GM21717 (cell line): Measurements from ENCODE around the gene FRMD6.
"Not testable (repeated sequence)": the region's sequence is repeated elsewhere in the genome, so short reads cannot be mapped to it uniquely, and the experiment has no call there.

Source experiments
- ATAC-seq: cut with Tn5 transposase; IDR thresholded peaks from one replicate; pipeline ENCODE4 v1.9.1; 2021; ENCODE audit warnings: mild to moderate bottlenecking, moderate library complexity; ENCODE audit not compliant: unreplicated experiment

The FRMD6 gene

DNA sequence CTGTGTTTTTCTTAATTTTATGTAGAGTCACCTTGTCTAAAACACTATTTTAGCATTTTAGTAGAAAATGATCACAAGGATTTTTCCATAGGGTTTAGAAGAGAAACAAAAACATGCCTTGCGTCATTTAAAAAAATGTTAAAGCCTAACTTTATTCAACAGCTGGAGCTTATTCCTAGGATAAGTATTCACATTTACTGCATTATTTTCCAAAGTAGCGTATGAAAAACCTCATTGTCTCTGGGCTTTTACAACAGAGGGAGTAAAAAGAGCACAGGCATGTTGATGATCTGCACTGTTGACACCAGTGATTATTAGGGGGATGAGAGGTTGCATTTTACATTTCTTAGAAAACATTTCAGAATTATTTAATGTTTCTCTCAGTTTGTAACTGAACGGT, 66.1 kb downstream of the FRMD6 start:
- no peak for ATAC-seq

DNA sequence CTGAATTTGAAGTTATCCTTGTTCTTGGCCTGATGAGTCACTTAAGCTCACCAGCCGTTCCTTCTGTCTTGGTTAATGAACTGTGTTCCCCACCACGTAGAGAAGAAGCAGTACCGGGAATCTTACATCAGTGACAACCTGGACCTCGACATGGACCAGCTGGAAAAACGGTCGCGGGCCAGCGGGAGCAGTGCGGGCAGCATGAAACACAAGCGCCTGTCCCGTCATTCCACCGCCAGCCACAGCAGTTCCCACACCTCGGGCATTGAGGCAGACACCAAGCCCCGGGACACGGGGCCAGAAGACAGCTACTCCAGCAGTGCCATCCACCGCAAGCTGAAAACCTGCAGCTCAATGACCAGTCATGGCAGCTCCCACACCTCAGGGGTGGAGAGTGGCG, 68.2 kb downstream of the FRMD6 start:
- ATAC-seq: no peak

DNA sequence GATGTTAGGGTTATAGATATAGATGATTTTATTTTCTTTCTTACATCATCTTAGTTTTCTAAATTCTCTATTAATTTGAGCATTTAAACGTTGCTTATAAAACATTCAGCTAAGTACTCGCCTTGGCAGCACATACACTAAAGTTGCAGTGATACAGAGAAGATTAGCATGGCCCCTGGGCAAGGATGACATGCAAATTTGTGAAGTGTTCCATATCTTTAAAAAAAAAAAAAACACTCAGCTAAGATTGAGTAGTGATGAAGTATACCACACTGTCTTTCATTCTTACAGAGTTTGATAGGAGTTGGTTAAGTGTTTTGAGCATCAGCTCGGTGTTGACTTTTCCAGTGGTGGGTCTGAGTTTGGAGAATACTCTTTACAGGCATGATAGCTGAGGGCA, 72.3 kb downstream of the FRMD6 start:
- ATAC-seq: no peak

DNA sequence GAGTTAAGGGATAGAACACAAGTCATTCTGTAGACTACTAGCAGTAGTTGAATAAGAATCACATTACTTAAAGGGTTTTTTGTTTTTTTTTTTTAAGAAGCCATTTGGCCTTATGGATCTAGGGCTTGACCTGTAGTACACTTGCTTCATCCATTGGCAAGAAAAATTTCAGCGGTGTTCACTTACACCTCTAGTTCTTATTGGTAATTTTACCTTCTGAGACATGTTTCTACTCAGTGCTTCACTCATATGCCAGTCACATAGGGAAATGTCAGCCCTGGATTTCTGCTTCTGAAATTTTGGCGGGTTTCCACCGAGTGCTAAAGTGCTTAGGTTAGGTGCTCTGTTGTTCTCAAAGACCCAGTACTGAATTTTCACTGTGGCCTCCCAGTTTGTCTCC, 72.9 kb downstream of the FRMD6 start:
- ATAC-seq: no peak

DNA sequence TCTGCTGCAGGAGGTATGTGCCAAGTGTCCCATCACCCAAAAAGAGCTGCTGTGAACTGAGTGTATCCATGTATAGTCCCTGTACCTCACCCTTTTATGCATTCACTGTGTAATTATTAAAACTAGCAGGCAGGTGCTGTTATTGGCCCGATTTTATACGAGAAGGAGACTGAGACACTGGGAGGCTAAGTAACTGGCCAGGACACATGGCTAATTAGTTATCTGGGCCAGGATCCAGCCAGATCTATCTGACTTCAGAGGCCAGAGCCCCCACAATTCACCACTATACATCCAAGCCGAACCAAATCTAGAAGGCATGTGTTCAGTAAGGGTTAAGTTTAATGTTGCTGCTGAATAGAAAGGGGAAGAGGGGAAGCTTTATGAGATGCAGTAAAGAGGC, 73.4 kb downstream of the FRMD6 start:
- ATAC-seq: no peak

DNA sequence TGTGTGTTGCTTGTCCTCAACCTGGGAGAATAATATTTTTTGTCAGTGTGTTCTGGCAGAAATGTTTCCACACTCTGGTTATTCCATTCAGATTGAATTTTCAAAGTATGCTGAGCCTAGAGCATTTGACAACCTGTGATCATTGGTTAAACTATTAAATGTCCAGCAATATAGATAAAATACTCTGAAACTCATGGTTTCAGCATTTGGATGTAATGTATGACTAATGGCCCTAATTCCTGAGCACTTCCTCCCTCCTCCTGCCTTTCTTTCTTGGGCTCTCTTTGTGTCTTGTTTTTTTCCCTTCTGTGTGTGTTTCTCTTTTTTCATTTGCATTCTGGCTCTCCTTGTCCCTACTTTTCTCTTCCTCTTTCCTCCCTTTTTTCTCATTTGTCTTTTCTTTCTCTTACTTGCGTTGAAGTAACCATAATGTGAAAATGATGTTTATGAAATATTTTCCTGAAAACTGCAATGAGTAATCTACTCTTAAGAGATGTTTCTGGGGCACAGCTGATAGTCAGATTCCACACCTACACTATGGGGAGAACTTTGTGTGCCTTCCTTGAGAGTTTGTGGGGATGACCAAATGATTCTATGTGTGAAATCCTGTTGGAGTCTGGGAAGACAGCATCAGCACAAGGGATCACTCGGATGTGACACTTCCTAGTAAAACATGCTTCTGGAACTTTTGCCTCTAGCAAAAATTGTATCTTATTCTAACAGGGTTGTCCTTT, 74.6 kb downstream of the FRMD6 start:
- no peak for ATAC-seq

DNA sequence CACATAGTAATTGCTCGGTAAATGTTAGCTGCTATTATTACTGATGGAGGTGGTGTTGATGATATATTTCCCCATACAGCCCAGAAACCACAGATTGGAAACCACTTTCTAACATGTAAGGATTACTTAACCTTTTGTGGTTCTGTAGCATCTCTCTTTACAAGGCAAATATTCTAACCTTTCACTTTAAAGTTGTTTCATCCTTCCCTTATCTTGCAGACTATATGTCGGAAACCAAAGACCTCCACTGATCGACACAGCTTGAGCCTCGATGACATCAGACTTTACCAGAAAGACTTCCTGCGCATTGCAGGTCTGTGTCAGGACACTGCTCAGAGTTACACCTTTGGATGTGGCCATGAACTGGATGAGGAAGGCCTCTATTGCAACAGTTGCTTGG, 75.8 kb downstream of the FRMD6 start:
- ATAC-seq: no peak

DNA sequence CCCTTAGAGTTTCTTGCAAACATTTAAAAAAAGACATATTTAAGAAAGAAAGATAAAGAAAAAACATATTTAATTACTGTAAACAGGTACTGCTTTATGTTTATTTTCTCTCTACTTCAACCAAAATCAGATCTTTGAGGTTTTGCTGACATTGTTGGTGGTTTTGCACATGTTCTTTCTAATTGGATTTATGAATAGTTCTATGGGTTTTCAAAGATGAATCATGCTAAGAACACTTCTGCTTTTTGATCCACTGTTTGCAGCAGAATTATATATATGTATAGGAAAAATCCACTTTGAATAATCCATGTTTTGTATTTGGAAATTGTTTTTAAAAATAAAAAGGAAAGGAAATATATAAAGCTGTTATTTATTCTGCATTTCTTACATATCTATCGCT, 78.4 kb downstream of the FRMD6 start:
- ATAC-seq: no peak

DNA sequence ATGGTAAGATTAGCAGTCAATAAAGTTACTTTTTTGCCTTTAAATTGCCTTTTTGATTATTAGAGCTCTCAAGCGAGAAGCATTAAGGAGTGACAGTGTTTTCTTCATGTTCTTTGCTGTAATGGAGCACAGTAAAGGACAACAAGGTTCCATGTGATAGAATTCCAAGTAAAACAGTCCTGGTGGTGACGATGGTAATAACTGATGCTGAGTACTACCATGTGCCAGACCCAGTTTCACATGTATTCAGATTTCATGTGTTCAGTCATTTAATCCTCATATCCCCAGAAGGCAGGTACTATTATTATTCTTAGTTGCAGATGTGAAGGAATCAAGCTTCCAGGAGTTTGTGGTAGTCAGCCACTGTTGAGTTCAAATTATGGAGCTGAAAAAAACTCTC, 79.0 kb downstream of the FRMD6 start:
- ATAC-seq: no peak

DNA sequence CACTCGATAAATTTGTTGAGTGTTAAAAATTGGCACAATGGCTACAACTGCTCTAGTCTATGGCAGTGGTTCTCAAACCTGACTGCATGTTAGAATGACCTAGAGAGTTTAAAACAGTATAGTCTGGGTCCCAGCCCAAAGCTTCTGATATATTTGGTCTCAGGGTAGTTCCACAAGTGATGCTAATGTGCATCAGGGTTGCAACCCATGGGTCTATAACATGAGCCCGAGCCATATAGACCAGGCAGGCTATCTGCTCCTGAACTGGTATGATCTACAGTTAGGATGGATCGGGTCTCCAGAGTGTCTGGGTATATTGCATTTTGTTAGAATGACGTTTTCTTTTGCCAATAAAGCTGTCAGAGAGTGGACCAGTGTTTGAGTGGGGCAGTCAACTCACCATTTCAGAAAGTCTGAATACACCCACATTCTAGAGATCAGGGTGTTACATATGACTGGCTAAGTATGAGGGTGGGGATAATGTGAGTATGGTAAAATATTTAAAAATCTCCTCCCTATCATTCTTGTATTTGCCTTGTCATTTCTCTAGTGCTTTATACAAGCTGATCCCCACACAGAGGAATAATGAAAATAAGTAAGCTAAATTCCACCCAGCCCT, 80.9 kb downstream of the FRMD6 start:
- ATAC-seq: no peak

DNA sequence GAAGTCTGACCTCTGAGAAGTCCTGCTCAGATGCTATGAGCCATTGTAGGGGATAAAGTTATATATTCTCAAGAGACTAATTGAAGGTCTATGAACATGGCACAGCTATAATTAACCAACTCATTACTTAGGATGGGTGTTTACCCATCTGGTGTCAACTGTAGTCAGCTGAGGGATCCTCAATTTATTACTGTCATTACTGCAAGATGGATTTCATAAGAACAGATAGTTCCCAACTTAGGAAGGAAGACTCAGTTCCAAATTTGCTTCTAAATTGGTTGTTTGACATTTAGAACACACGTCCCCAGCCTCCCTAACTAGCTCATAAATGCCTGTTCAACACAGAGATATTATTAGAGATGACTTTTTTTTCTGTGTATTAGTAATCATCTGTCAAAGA, 81.4 kb downstream of the FRMD6 start:
- no peak for ATAC-seq

DNA sequence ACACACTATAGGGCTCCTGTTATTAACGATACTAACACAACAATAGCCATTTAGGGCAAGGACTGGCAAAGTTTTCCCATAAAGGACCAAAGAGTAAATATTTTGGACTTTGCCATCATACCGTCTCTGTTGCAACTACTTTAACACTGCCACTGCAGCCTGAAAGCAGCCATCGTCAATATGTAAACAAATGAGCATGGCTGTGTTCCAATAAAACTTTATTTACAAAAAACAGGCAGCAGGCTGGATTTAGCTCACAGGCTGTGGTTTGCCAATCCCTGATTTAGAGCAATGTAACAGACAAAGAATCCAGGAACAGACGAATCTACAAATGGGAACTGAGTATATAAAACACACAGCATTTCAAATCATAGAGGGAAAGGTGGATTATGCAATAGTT, 84.1 kb downstream of the FRMD6 start:
- ATAC-seq: no peak

DNA sequence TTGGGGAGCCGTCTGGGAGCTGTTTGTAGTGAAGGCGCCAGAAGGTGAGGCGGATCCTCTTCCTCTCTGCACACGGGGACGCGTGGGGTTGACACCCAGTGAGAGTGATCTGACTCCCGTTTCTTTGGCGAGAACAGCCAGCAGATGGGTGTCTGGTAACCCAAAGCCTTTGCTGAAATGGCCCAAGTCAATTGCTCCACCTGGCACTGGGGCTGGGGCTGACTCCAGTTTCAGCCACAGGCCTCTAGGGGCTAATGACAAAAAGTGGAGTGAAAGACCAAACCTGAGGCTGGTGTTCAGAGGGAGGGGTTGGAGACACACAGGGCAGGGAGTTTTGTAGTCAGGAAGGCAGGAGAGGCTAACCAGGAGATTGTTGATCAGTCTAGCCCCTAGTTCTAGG, 87.0 kb downstream of the FRMD6 start:
- ATAC-seq: no peak

DNA sequence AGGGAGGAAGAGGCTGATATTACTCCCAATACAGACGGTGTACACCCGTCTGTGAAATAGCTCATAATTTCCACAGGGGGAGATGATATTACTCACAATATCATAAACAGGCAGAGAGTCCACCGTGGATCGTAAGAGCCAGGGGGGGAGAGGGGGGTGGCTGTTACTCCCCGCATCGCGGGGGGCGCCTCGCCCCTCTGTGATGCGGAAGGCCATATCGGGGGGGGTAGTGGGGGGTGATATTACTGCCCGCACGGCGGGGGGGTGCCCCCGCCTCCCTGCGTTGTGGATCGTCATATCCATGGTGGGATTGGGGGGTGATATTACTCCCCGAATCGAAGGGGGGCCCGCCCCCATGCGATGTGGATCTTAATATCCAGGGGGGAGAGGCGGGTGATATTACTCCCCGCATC, 91.9 kb downstream of the FRMD6 start:
- ATAC-seq: no peak

DNA sequence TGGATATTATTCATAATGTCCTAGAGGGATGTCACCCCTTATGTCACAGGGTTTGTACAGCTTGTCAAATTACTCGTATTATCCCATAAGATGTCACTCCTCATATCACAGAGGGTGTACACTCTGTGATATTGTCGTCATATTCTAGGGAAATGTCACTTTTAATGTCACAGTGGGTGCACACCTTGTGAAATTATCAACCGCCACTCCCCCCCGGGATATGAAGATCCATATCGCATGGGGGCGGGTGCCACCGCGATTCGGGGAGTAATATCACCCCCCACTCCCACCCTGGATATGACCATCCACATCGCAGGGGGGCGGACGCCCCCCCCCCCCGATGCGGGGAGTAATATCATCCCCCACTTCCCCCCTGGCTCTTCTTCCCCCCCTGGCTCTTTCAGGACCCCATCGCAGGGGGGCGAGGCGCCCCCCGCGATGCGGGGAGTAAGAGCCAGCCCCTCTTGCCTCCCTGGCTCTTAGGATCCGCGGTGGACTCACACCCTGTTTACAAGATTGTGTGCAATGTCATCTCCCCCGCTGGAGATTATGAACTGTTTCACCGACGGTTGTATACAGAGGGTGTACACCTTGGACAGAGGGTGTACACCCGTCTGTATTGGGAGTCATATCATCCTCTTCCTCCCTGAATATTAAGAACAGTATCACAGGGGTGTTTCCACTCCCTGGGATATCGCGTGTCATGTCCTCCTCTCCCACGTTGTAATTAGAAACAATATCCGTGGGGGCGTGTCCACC, 92.8 kb downstream of the FRMD6 start:
- ATAC-seq: no peak

DNA sequence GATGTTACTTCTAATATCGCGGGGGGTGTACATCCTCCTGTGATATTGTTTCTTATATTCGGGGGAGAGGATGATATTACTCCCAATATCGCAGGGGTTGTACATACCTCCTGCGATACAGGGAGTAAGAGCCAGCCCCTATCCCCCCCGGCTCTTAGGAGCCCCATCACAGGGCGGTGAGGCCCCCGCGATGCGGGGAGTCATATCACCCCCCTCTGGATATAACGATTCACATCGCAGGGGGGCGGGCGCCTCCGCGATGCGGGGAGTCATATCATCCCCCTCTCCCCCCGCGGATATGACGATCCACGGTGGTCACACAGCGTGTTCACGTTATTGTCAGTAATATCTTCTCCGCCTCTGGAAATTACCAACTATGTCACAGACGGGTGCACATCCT, 95.1 kb downstream of the FRMD6 start:
- ATAC-seq: not testable (repeated sequence)

DNA sequence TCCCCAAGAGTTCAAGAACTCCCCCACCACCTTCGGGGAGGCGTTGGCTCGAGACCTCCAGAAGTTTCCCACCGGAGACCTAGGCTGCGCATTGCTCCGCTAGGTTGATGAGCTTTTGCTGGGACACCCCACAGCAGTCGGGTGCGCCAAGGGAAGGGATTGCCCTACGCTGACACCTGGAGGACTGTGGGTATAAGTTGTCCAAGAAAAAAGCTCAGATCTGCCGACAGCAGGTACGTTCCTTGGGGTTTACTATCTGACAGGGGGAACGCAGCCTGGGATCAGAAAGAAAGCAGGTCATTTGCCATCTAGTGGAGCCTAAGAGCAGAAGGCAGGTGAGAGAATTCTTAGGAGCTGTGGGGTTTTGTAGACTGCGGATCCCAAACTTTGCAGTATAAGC, 98.8 kb downstream of the FRMD6 start:
- no peak for ATAC-seq

DNA sequence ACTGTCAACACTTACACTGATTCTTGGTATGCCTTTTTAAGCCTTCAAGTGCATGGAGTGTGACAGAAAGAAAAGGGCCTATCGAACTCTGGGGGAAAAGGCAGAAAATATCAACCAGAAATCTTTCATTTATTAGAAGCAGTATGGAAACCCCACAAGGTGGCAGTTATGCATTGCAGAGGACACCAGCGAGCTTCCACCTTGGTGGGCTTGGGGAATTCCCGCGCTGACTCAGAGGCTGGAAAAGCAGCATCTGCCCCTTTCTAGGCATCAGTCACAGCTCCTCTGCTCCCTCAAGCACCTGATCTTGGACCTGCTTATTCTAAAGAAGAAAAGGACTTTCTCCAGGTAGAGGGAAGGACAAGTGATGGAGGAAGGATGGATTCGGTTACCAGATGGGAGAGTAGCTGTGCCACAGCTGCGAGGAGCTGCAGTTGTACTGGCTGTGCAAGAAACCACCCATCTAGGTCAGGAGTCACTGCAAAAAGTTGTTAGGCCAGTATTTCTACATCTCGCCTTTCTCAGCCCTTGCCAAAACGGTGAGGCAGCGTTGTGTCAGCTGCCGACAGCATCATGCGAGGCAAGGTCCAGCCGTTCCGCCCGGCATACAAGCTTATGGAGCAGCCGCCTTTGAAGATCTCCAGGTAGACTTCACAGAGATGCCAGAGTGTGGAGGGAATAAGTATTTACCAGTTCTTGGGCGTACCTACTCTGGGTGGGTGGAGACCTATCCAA, 100.1 kb downstream of the FRMD6 start:
- ATAC-seq: not testable (repeated sequence)

DNA sequence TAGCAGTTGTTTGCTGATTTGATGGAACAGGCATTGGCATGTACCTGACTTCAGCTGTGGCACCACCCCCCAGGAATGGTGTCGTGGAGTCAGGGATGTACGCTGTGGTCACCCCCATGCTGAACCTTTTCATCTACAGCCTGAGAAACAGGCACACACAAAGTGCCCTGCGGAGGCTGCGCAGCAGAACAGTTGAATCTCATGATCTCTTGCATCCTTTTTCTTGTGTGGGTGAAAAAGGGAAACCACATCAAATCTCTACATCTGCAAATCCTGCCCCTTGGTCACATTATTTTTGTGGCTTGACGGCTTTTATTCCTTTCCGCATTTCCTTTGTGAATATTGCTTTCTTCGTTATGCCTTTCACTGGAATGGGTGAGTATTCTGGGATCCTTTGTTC, 106.0 kb downstream of the FRMD6 start:
- not testable (repeated sequence) for ATAC-seq

DNA sequence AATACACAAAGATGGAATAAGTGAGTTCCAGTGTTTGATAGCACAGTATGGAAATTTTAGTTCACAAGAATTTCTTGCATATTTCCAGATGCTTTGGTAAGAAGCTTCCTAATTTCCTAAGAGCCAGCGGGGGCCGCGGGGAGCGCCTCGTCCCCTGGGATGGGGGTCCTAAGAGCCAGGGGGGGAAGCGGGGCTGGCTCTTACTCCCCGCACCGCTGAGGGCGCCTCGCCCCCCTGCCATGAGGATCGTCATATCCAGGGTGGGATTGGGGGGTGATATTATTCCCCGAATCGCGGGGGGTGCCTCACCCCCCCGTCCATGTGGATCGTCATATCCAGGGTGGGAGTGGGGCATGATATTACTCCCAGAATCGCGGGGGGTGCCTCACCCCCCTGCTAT, 108.2 kb downstream of the FRMD6 start:
- no peak for ATAC-seq

DNA sequence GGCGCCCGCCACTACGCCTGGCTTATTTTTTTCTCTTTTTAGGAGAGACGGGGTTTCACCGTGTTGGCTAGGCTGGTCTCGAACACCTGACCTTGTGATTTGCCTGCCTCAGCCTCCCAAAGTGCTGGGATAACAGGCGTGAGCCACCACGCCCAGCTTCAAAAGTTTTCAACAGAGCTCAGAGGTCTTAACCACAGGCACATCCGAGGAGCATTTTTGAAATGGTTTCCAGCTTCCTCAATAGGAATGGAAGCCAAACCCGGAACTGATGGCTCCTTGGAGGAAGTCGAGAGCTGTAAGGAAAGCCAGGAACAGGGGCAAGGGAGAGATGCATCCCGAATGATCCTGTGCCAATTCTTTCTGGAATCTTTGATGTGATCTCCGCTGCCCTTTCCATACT, 114.0 kb downstream of the FRMD6 start:
- ATAC-seq: not testable (repeated sequence)
